GM06990 (cell line): ENCODE measurements around the gene PDGFC.

Experiments used
- DNase-seq: peaks from one replicate; pipeline ENCODE4 v3.0.0-alpha.2; 2011; ENCODE audit not compliant: insufficient read length; ENCODE audit errors: extremely low read depth
- H3K27me3 ChIP-seq: replicated peaks from 2 replicates; pipeline ENCODE4 v1.6.0; 2011; ENCODE audit warnings: low read length; ENCODE audit not compliant: control insufficient read depth, insufficient read depth
- H3K36me3 ChIP-seq: 2 replicates; pipeline ENCODE4 v1.5.1; 2011; ENCODE audit warnings: low read length; ENCODE audit not compliant: control insufficient read depth, insufficient read depth
- H3K4me3 ChIP-seq: replicated peaks from 2 replicates; pipeline ENCODE4 v1.5.1; 2011; ENCODE audit warnings: low read depth, mild to moderate bottlenecking, control low read depth, low read length
- CTCF ChIP-seq: IDR thresholded peaks from 2 replicates; pipeline ENCODE4 v1.5.1; 2011; ENCODE audit warnings: low read length, control low read depth, mild to moderate bottlenecking, inconsistent platforms; ENCODE audit not compliant: insufficient read depth, poor library complexity, severe bottlenecking

Gene PDGFC

GRCh38 chr4:156778606-156779005 is 193.0 kb downstream of the PDGFC start:
- Histone ChIP-seq H3K4me3 (no peak overlapping the region), H3K36me3 (no peaks in the 10 kb centered on the region), H3K27me3 (no peaks in the 10 kb centered on the region)
- no peak for TF ChIP-seq CTCF
- no peak for DNase-seq

- H3K36me3 ChIP-seq: no peaks in the 10 kb centered on the region
- no peaks in the 10 kb centered on the region for H3K27me3 ChIP-seq
- TF ChIP-seq CTCF: no peak
- DNase-seq: no peak
- H3K4me3 ChIP-seq: no peak overlapping the region
These were observed 193.5 kb downstream of the PDGFC start for GRCh38 chr4:156778093-156778492.

- Histone ChIP-seq H3K27me3 (no peaks in the 10 kb centered on the region), H3K36me3 (no peaks in the 10 kb centered on the region), H3K4me3 (no peak overlapping the region)
- DNase-seq: no peak
- no peak for TF ChIP-seq CTCF
These were observed 195.8 kb downstream of the PDGFC start for GRCh38 chr4:156775813-156776212.

GRCh38 chr4:156774422-156774821 is 197.2 kb downstream of the PDGFC start:
- TF ChIP-seq CTCF: no peak
- no peak for DNase-seq
- H3K36me3 ChIP-seq: no peaks in the 10 kb centered on the region
- no peaks in the 10 kb centered on the region for H3K27me3 ChIP-seq
- no peak overlapping the region for H3K4me3 ChIP-seq

- DNase-seq: no peak
- H3K36me3 ChIP-seq: no peaks in the 10 kb centered on the region
- no peak overlapping the region for H3K4me3 ChIP-seq
- no peak for TF ChIP-seq CTCF
- H3K27me3 ChIP-seq: no peaks in the 10 kb centered on the region
These were observed 197.8 kb downstream of the PDGFC start for GRCh38 chr4:156773648-156774357.
